GM19397 (cell line): ENCODE data around the gene CDC123.
"Not testable (repeated sequence)": the region's sequence is repeated elsewhere in the genome, so short reads cannot be mapped to it uniquely, and the experiment has no call there.

Experiments
- ATAC-seq: cut with Tn5 transposase; IDR thresholded peaks from one replicate; pipeline ENCODE4 v1.9.1; 2021; ENCODE audit warnings: mild to moderate bottlenecking, moderate library complexity; ENCODE audit not compliant: unreplicated experiment

Gene CDC123

GRCh38 chr10:12195603-12196506, at the start of gene CDC123, which contains the start of gene NUDT5:
CDC123 (plus strand) TSS chr10:12196188; CDS start chr10:12196246, 58 bp downstream.
NUDT5 (minus strand) TSS chr10:12195891; CDS start chr10:12186291, 9,600 bp downstream.
- ATAC-seq, result peak; percentile 91

- ATAC-seq, result no peak
Observed at GRCh38 chr10:12150163-12150562, 45.8 kb upstream of the CDC123 start.

GRCh38 chr10:12154516-12154915, 41.5 kb upstream of the CDC123 start:
- ATAC-seq, result no peak

- ATAC-seq, result no peak
Observed at GRCh38 chr10:12156367-12157123, 39.4 kb upstream of the CDC123 start.

- no peak for ATAC-seq
Observed at GRCh38 chr10:12158111-12158510, 37.9 kb upstream of the CDC123 start.

- ATAC-seq, result no peak
Observed at GRCh38 chr10:12160664-12161063, 35.3 kb upstream of the CDC123 start.

GRCh38 chr10:12162927-12163326, 33.1 kb upstream of the CDC123 start:
- ATAC-seq, result no peak

GRCh38 chr10:12164085-12164484, 31.9 kb upstream of the CDC123 start:
- ATAC-seq, result no peak

- ATAC-seq, result no peak
Observed at GRCh38 chr10:12165036-12165435, 31.0 kb upstream of the CDC123 start.

GRCh38 chr10:12165999-12166775, 29.8 kb upstream of the CDC123 start:
- no peak for ATAC-seq

- ATAC-seq, result not testable (repeated sequence)
Observed at GRCh38 chr10:12171512-12171911, 24.5 kb upstream of the CDC123 start.

GRCh38 chr10:12177642-12178041, 18.3 kb upstream of the CDC123 start:
- ATAC-seq, result no peak

- ATAC-seq, result no peak
Observed at GRCh38 chr10:12179606-12180170, 16.3 kb upstream of the CDC123 start.

- ATAC-seq, result no peak
Observed at GRCh38 chr10:12180221-12180974, 15.6 kb upstream of the CDC123 start.

GRCh38 chr10:12181065-12181775, 14.8 kb upstream of the CDC123 start:
- ATAC-seq, result no peak

- ATAC-seq, result no peak
Observed at GRCh38 chr10:12184165-12184564, 11.8 kb upstream of the CDC123 start.

- ATAC-seq, result no peak
Observed at GRCh38 chr10:12186323-12186722, 9.7 kb upstream of the CDC123 start.

GRCh38 chr10:12187321-12187905, 8.6 kb upstream of the CDC123 start:
- ATAC-seq, result no peak

GRCh38 chr10:12188656-12189055, 7.3 kb upstream of the CDC123 start:
- no peak for ATAC-seq
